ENCODE measurements around the gene SMIM35.

Gene SMIM35

GRCh38 chr11:118002010-118002540 is 84.7 kb downstream of the SMIM35 start:
- H3K4me3 ChIP-seq (ENCODE audit: low read length) = no peak overlapping the region
- TF ChIP-seq CTCF (conservative IDR thresholded peaks at IDR 0.05; ENCODE audit: low read length) = no peak
- DNase-seq (ENCODE audit: low read depth) = no peak

GRCh38 chr11:118001494-118001971 is 85.2 kb downstream of the SMIM35 start:
- no peak overlapping the region for H3K4me3 ChIP-seq (ENCODE audit: low read length)
- no peak for DNase-seq (ENCODE audit: low read depth)
- TF ChIP-seq CTCF (conservative IDR thresholded peaks at IDR 0.05; ENCODE audit: low read length) = no peak

GRCh38 chr11:118000850-118001228 is 85.9 kb downstream of the SMIM35 start:
- H3K4me3 ChIP-seq (ENCODE audit: low read length) = no peak overlapping the region
- DNase-seq (ENCODE audit: low read depth) = no peak
- TF ChIP-seq CTCF (conservative IDR thresholded peaks at IDR 0.05; ENCODE audit: low read length) = no peak

GRCh38 chr11:118000067-118000849 is 86.5 kb downstream of the SMIM35 start:
- no peak overlapping the region for H3K4me3 ChIP-seq (ENCODE audit: low read length)
- no peak for DNase-seq (ENCODE audit: low read depth)
- TF ChIP-seq CTCF (conservative IDR thresholded peaks at IDR 0.05; ENCODE audit: low read length) = no peak

GRCh38 chr11:117999354-117999993 is 87.3 kb downstream of the SMIM35 start:
- no peak for DNase-seq (ENCODE audit: low read depth)
- H3K4me3 ChIP-seq (ENCODE audit: low read length) = no peak overlapping the region
- TF ChIP-seq CTCF (conservative IDR thresholded peaks at IDR 0.05; ENCODE audit: low read length) = no peak

- no peak for TF ChIP-seq CTCF (conservative IDR thresholded peaks at IDR 0.05; ENCODE audit: low read length)
- no peak for DNase-seq (ENCODE audit: low read depth)
- no peak overlapping the region for H3K4me3 ChIP-seq (ENCODE audit: low read length)
Observed at GRCh38 chr11:117998664-117999353, 88.0 kb downstream of the SMIM35 start.
